Loucy (cell line): Measurements from ENCODE around the gene IL6R.

ENCODE experiments used
- H2AFZ ChIP-seq: fragments of 200-600 bp; sonication (generic); 2 replicates; pipeline ENCODE4 v1.6.0; 2016; ENCODE audit warnings: antibody characterized with exemption, mild to moderate bottlenecking, low read length, moderate library complexity
- H3F3A ChIP-seq: fragments of 200-600 bp; 2 replicates; pipeline ENCODE4 v1.6.0; 2016; ENCODE audit warnings: antibody characterized with exemption, low read depth, mild to moderate bottlenecking
- H3K27me3 ChIP-seq: fragments of 200-600 bp; sonication (generic); 2 replicates; pipeline ENCODE4 v1.6.1; 2014; ENCODE audit warnings: low read length, mild to moderate bottlenecking; ENCODE audit not compliant: insufficient read depth, poor library complexity, severe bottlenecking
- H3K36me3 ChIP-seq: fragments of 200-600 bp; sonication (generic); 2 replicates; pipeline ENCODE4 v1.6.1; 2016; ENCODE audit warnings: low read length; ENCODE audit not compliant: insufficient read depth
- H3K4me1 ChIP-seq: fragments of 200-600 bp; sonication (generic); 2 replicates; pipeline ENCODE4 v1.5.1; 2014; ENCODE audit warnings: low read length, mild to moderate bottlenecking; ENCODE audit not compliant: insufficient read depth, poor library complexity, severe bottlenecking
- H3K4me2 ChIP-seq: fragments of 200-600 bp; sonication (generic); 2 replicates; pipeline ENCODE4 v1.6.0; 2014; ENCODE audit warnings: antibody characterized with exemption, low read length, low read depth, mild to moderate bottlenecking; ENCODE audit not compliant: poor library complexity, severe bottlenecking
- H3K4me3 ChIP-seq: fragments of 200-600 bp; sonication (generic); 2 replicates; pipeline ENCODE4 v1.5.1; 2014; ENCODE audit warnings: low read length, mild to moderate bottlenecking, mixed read lengths; ENCODE audit not compliant: poor library complexity, severe bottlenecking
- H3K79me2 ChIP-seq: fragments of 200-600 bp; sonication (generic); 2 replicates; pipeline ENCODE4 v1.6.1; 2014; ENCODE audit warnings: low read length; ENCODE audit not compliant: insufficient read depth
- H3K9ac ChIP-seq: fragments of 200-600 bp; sonication (generic); 2 replicates; pipeline ENCODE4 v1.6.0; 2014; ENCODE audit warnings: mild to moderate bottlenecking, low read depth, low read length, moderate library complexity; ENCODE audit not compliant: poor library complexity, severe bottlenecking
- H3K9me2 ChIP-seq: fragments of 200-600 bp; sonication (generic); replicated peaks from 2 replicates; pipeline ENCODE4 v1.6.1; 2016; ENCODE audit warnings: low read depth, low read length, mixed read lengths
- H3K9me3 ChIP-seq: fragments of 200-600 bp; sonication (generic); 2 replicates; pipeline ENCODE4 v1.6.1; 2014; ENCODE audit warnings: mild to moderate bottlenecking, antibody characterized with exemption, low read length, low read depth; ENCODE audit not compliant: insufficient read depth
- H4K20me1 ChIP-seq: fragments of 200-600 bp; sonication (generic); 2 replicates; pipeline ENCODE4 v1.6.0; 2014; ENCODE audit warnings: antibody characterized with exemption, low read length, mild to moderate bottlenecking; ENCODE audit not compliant: insufficient read depth, poor library complexity, severe bottlenecking
- EZH2phosphoT487 ChIP-seq: fragments of 200-600 bp; IDR thresholded peaks from 2 replicates; pipeline ENCODE4 v1.6.1; 2018; ENCODE audit warnings: antibody characterized with exemption, mild to moderate bottlenecking, moderate library complexity, borderline replicate concordance
- TF ChIP-seq, protein P1 (sequence below): fragments of 200-600 bp; sonication (generic); conservative IDR thresholded peaks from 2 replicates; pipeline ENCODE4 v1.5.1; 2014; ENCODE audit warnings: mild to moderate bottlenecking, antibody characterized with exemption, low read length

IL6R gene

GRCh38 chr1:154408174-154408777 lies 3.1 kb downstream of the IL6R start:
- H3K9me3 ChIP-seq = no peaks in the 10 kb centered on the region
- no peaks in the 10 kb centered on the region for H3K79me2 ChIP-seq
- no peak overlapping the region for H3K9ac ChIP-seq
- H4K20me1 ChIP-seq = no peaks in the 10 kb centered on the region
- no peak overlapping the region for H3K4me2 ChIP-seq
- no peak overlapping the region for H3K4me3 ChIP-seq
- no peak overlapping the region for H2AFZ ChIP-seq
- H3K4me1 ChIP-seq = peaks cover 30% of the 10 kb centered on the region
- TF ChIP-seq, protein P1, sequence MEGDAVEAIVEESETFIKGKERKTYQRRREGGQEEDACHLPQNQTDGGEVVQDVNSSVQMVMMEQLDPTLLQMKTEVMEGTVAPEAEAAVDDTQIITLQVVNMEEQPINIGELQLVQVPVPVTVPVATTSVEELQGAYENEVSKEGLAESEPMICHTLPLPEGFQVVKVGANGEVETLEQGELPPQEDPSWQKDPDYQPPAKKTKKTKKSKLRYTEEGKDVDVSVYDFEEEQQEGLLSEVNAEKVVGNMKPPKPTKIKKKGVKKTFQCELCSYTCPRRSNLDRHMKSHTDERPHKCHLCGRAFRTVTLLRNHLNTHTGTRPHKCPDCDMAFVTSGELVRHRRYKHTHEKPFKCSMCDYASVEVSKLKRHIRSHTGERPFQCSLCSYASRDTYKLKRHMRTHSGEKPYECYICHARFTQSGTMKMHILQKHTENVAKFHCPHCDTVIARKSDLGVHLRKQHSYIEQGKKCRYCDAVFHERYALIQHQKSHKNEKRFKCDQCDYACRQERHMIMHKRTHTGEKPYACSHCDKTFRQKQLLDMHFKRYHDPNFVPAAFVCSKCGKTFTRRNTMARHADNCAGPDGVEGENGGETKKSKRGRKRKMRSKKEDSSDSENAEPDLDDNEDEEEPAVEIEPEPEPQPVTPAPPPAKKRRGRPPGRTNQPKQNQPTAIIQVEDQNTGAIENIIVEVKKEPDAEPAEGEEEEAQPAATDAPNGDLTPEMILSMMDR = no peak
- TF ChIP-seq EZH2phosphoT487 = no peak
- no peaks in the 10 kb centered on the region for H3K36me3 ChIP-seq
- no peaks in the 10 kb centered on the region for H3K9me2 ChIP-seq
- no peaks in the 10 kb centered on the region for H3K27me3 ChIP-seq
- H3F3A ChIP-seq = 0 out of 2 replicates have a peak, but pooled peaks cover 4% of the 10 kb centered on the region

DNA sequence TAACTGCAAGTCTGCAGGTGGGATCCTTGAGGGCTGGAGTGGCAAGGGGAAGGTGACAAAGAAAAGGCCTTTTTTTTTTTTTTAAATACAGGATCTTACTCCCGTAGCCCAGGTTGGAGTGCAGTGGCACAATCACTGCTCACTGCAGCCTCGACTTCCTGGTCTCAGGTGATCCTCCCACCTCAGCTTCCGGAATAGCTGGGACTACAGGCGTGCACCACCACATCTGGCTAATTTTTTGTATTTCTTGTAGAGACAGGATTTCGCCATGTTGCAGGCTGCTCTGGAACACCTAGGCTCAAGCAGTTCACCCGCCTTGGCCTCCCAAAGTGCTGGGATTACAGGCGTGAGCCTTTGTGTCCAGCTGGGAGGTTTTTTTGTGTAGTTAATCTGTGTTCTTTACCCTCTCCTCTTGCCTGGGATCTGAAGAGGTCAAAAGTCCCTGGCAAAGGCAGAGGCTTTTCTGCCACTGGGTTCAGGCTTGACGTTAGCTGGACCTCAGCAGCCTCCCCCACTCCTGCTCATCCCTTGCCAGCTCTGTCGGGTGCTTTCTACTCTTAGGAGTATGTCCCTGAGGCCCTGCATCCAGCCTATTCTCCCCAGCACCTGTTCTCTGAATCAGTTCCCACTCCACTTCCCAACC lies 5.2 kb downstream of the IL6R start:
- H3K79me2 ChIP-seq = no peaks in the 10 kb centered on the region

GRCh38 chr1:154411525-154411924 lies 6.4 kb downstream of the IL6R start:
- H3K9ac ChIP-seq = no peak overlapping the region
- no peaks in the 10 kb centered on the region for H3K79me2 ChIP-seq
- no peaks in the 10 kb centered on the region for H3K9me2 ChIP-seq
- no peak overlapping the region for H3K4me3 ChIP-seq
- no peaks in the 10 kb centered on the region for H3K27me3 ChIP-seq
- peaks cover 4% of the 10 kb centered on the region for H3K4me1 ChIP-seq
- no peaks in the 10 kb centered on the region for H4K20me1 ChIP-seq
- no peak overlapping the region for H2AFZ ChIP-seq
- no peaks in the 10 kb centered on the region for H3F3A ChIP-seq
- H3K4me2 ChIP-seq = no peak overlapping the region
- no peaks in the 10 kb centered on the region for H3K9me3 ChIP-seq
- TF ChIP-seq EZH2phosphoT487 = no peak
- TF ChIP-seq, protein P1 = no peak
- H3K36me3 ChIP-seq = no peaks in the 10 kb centered on the region

More for the DNA sequence above, 5.2 kb downstream of the IL6R start:
- Histone ChIP-seq H3K9me3 (no peaks in the 10 kb centered on the region), H3K4me3 (no peak overlapping the region), H3K27me3 (no peaks in the 10 kb centered on the region), H3K9ac (no peak overlapping the region), H3K36me3 (no peaks in the 10 kb centered on the region), H3K4me1 (peaks cover 10% of the 10 kb centered on the region), H3K9me2 (no peaks in the 10 kb centered on the region), H3K4me2 (no peak overlapping the region), H2AFZ (no peak overlapping the region), H4K20me1 (no peaks in the 10 kb centered on the region), H3F3A (no peaks in the 10 kb centered on the region)
- TF ChIP-seq, protein P1 = no peak
- no peak for TF ChIP-seq EZH2phosphoT487
